Measurements from ENCODE around the gene NUP43. TPM values are rescaled to one million over a fixed set of nuclear protein-coding genes. Genes with fewer than 3 reads are reported as not detected.
"Not testable (repeated sequence)": the region's sequence is repeated elsewhere in the genome, so short reads cannot be mapped to it uniquely, and the experiment has no call there.

Gene NUP43
- polyA plus RNA-seq, 10 donors = 16.5 to 25.5 (median 23.8) TPM

GRCh38 chr6:149749594-149750135, 3.3 kb upstream of the NUP43 start, which contains the start of gene PCMT1:
TSS of gene PCMT1 (plus strand) at chr6:149749741. CDS start at chr6:149749902, 161 bp downstream.
- DNase-seq = peak; percentile 93 to 96 (median 93)

DNA sequence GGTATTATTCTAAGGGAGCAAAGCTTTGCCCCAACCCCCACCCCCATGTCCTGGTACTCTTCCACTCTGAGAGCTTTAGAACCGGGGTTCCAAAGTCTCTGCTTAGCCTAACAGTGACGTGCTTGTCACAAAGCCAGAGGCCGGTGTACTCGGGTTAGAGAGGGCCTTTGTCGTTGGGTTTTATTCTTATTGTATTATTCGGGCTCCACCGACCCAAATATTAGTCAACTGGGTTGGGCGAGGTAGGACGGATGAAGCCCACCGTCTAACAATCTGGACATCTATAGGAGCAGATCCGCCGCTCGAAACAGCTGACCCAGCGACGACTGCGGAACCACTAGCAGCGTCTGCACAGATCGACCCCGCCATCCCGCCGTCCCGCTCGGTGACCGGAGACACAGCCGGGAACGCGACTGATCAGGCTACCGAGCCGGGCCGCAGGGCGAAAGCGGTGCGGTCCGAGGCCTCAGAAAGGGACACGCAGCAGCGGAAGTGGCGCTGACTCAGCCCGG, 2.8 kb upstream of the NUP43 start:
- DNase-seq = not testable (repeated sequence)

DNA sequence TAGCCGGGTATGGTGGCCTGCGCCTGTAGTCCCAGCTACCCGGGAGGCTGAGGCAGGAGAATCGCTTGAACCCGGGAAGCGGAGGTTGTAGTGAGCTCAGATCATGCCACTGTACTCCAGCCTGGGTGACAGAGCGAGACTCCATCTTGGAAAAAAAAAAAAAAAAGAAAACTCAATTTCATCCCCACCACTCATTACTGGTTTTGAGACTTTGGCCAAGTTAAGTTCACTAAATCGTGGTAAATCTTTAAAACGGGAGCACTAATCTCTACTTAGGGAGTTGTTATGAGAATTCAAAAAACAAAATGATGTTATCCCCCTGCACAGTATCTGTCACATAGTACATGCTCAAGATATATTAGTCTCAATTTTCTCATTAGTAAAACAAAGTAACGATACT, 1.1 kb downstream of the NUP43 start:
- not testable (repeated sequence) for DNase-seq

GRCh38 chr6:149734915-149735314, 11.4 kb downstream of the NUP43 start:
- DNase-seq = no peak

DNA sequence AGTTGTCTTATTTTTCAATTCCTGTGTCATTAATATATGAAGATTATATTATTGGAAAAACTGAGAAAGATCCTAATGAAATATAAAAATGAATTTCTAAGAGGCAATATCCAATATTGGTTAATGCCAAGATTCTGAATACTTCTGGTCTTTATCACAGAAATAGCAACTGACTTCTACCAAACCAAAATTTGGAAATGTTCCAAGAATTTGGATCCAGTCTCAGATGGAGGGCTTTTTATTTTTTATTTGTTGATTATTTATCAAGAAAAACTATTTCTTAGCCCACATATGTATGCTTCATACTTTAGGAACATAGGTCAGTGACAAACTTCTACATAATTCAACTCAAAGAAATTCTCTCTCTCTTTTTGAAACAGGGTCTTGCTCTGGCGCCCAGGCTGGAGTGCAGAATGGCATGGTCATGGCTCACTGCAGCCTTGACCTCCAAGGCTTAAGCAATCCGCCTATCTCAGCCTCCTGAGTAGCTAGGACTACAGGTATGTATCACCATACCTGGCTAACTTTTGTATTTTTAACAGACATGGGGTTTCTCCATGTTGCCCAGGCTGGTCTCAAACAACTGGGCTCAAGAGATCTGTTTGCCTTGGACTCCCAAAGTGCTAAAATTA, 13.1 kb downstream of the NUP43 start:
- DNase-seq = no peak

GRCh38 chr6:149729824-149730223, 16.5 kb downstream of the NUP43 start:
- no peak for DNase-seq

GRCh38 chr6:149728499-149729234, 17.7 kb downstream of the NUP43 start:
- DNase-seq = no peak

GRCh38 chr6:149727793-149728498, 18.4 kb downstream of the NUP43 start:
- no peak for DNase-seq

DNA sequence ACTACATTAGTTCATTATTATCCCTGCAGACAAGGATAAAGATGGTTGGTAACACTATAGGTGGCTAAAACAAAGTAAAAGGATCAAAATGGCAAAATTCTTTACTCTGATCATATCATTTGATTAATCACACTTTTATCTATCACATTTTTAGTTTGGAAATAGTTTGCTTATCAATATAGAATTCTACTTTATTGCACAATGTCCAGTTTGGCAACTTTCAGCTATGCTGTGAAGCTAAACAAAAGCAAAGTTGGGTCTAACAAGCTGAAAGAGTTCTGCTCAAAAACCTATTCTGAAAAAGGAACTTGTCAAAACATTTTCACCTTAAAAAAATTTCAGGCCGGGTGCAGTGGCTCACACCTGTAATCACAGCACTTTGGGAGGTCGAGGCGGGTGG, 20.5 kb downstream of the NUP43 start:
- DNase-seq = no peak

DNA sequence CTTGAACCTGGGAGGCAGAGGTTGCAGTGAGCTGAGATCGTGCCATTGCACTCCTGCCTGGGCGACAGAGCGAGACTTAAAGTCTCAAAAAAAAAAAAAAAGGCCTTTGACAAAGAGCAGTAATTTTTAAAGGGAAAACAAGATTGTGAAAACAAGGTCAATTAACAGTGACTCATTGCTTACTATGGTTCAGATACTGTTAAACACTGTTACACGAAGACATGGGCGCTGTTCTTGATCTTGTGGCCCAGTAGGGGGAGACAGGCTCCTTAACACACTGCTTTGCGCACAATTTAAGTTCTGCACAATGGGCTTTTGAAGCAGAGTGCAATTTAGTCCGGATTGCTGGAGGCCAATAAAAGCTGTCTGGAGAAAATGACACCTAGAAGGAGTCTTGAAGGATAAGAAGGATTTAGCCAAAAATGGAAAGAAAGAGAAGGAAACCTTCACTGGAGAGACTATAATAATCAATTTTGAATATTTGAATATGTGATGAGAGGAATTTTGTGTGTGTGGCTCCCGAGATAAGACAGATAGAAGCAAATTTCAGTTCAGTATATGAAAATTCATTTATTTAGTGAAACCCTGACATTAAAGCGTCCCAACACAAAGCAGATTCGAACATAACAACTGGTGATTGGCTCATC, 22.4 kb downstream of the NUP43 start:
- DNase-seq = peak in 2 of 3 donors; percentile 14 to 55

GRCh38 chr6:149723262-149723661, 23.1 kb downstream of the NUP43 start:
- DNase-seq = no peak

- DNase-seq = no peak
These were observed 26.8 kb downstream of the NUP43 start for GRCh38 chr6:149719531-149719930.

- DNase-seq = peak; percentile 88 to 96 (median 92)
These were observed 28.5 kb downstream of the NUP43 start, which contains the start of gene LATS1 for GRCh38 chr6:149717588-149718458. TSS of gene LATS1 (minus strand) at chr6:149718101. CDS start at chr6:149702126, 15,975 bp downstream.

DNA sequence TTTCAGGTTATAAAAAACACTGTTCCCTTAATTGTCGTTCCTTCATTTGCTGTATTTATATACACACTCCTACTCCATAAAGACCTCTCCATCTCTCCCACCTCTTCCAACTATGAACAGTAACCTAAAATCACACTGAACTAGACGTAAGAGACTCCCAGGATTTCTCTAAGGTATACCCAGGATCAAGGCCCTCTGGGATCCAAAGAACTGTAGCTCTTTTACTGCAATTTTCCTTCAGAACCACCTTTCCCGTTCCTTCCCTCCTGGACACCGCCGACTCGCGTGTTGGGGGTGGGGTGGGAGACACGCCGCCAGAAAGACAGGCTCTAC, 29.1 kb downstream of the NUP43 start:
- no peak for DNase-seq

DNA sequence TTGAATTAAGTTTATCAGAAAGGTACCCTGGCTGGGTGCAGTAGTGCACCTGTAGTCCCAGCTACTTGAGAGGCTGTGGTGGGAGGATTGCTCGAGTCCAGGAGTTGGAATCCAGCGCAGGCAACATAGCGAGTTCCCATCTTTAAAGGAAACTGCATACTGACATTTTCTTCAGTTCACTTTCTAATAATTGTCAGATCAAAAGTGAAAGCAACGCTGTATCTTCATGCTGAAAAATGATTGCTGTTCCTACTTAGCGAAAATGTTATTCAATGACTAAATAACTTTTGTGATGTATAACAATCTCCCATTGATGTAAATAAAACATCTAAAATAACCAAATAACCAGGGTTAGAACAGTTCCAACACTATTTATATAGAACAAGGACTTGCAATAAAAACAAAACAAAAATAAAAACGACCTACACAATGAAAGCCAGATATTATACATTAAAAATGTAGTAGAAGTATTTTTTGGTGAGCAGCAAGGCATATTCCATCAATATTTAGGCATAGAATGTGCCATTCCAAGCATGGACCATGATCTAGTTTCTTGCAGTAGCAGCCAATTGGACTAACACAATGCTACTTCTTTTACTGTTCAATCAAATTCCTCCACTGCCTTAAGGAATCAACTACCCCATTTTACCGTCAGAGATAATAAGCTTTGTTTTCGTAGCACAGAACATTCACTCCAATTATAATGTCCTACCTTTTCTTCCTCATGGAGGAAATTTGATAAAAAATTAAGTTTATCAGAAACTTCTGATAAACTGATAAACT, 30.0 kb downstream of the NUP43 start:
- peak in 1 of 3 donors; percentile 10 for DNase-seq

GRCh38 chr6:149714442-149714841, 31.9 kb downstream of the NUP43 start:
- DNase-seq = no peak

DNA sequence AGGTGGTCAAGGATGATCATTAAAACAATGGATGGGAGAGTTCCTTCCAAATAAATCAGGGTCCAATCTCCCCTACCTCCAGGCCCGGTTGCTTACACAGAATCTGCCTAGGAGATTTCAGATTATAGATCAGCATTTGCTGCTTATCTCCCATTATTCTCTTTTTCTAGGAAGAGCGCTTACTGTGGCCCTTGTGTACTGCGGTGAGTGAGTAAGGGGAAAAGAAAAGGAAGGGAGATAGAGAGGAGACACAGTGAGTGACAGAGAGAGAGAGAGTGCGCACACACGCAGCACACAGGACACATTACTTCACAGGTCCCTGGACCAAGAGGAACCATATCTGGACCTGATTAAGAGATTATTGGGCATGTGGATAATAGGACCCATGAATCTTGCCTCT, 34.6 kb downstream of the NUP43 start:
- DNase-seq = no peak

DNA sequence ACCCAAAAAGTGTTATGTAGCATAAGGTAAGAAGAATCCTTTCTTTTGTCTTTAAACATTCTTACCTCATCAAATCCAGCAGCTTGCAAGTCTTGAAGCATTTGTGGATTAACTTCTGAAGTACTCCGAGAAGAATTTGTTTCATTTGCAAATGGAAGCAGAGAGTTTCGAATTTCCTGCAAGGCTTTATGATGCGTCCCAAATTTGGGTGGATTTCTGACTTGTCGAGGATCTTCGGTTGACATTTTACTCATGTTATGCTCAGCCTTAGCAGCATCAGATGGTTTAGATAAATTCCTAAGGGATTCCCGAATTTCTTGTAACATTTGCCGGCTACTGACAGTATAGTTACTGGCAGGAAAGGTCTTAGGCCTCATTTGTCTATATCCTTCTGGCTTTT, 44.6 kb downstream of the NUP43 start:
- no peak for DNase-seq

DNA sequence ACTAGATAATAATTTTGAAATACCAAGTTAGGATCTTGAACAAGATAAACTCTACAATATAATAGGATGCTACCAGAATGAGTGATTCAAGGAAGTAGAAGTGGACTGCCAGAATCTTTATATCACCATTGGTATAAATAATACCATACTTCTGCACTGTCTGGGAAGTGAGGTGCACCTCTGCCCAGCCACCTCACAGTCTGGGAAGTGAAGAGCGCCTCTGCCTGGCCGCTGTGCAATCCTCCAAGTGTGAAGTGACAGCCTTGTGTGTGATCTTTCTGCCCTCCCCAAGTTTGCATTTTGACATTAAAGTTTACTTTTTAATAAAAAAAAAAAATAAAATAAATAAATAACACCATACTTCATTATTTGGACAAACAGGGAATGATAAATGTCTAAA, 47.2 kb downstream of the NUP43 start:
- no peak for DNase-seq

DNA sequence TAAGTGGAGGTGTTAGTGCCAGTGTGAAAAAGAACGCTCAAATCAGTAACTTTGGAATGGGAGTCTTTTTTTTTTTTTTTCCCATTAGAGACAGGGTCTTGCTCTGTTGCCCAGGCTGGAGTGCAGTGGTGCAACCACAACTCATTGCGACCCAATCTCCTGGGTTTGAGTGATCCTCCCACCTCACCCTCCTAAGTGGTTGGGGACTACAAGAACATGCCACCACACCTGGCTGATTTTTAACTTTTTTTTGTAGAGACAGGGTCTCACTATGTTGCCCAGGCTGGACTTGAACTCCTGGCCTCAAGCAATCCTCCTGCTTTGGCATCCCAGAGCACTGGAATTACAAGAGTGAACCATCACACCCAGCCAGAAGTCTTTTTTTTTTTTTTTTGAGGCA, 48.2 kb downstream of the NUP43 start:
- DNase-seq = no peak

Measured in muscle of back (tissue), 11 donors.